PC-3 (cell line): Measurements from ENCODE around the gene USP12.

Experiments used
- CTCF ChIP-seq: fragments of 300-600 bp; sonication (generic); conservative IDR thresholded peaks from 2 replicates; pipeline ENCODE4 v1.5.1; 2017; ENCODE audit warnings: antibody characterized with exemption, low read depth, mild to moderate bottlenecking, low read length
- EZH2 ChIP-seq: fragments of 300-600 bp; sonication (generic); IDR thresholded peaks from one replicate; pipeline ENCODE4 v1.6.1; 2017; ENCODE audit warnings: antibody characterized with exemption, mild to moderate bottlenecking, low read length; ENCODE audit not compliant: unreplicated experiment

DNA sequence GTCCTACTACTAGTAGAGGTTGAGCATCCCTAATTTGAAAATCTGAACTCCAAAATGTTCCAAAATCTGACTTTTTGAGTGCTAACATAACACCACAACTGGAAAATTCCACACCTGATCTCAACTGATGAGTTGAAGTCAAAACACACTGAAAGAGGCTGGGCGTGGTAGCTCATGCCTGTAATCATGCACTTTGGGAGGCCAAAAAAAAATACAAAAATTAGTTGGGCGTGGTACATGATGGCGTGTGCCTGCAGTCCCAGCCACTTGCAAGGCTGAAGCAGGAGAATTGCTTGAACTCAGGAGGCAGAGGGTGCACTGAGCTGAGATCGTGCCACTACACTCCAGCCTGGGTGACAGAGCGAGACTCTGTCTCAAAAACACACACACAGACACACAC is 29.9 kb downstream of the USP12 start:
- TF ChIP-seq CTCF (no peak), EZH2 (no peak)
